ENCODE measurements around the gene LAMA3. TPM values are rescaled to one million over a fixed set of nuclear protein-coding genes. Genes with fewer than 3 reads are reported as not detected.

The LAMA3 gene
- total RNA-seq, 1 donor from 2014 or later: 3.5 TPM

GRCh38 chr18:23983112-23983511, 293.9 kb downstream of the LAMA3 start:
- TF ChIP-seq, protein P1, sequence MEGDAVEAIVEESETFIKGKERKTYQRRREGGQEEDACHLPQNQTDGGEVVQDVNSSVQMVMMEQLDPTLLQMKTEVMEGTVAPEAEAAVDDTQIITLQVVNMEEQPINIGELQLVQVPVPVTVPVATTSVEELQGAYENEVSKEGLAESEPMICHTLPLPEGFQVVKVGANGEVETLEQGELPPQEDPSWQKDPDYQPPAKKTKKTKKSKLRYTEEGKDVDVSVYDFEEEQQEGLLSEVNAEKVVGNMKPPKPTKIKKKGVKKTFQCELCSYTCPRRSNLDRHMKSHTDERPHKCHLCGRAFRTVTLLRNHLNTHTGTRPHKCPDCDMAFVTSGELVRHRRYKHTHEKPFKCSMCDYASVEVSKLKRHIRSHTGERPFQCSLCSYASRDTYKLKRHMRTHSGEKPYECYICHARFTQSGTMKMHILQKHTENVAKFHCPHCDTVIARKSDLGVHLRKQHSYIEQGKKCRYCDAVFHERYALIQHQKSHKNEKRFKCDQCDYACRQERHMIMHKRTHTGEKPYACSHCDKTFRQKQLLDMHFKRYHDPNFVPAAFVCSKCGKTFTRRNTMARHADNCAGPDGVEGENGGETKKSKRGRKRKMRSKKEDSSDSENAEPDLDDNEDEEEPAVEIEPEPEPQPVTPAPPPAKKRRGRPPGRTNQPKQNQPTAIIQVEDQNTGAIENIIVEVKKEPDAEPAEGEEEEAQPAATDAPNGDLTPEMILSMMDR (IDR thresholded peaks at IDR 0.05; ENCODE audit: borderline replicate concordance): no peak
- DNase-seq: no peak
- no peak overlapping the region for H3K4me3 ChIP-seq
- no peaks in the 10 kb centered on the region for H3K27me3 ChIP-seq (ENCODE audit: low read depth)
- no peaks in the 10 kb centered on the region for H3K36me3 ChIP-seq
- no peaks in the 10 kb centered on the region for H3K9me3 ChIP-seq (replicated peaks)
- peaks cover 12% of the 10 kb centered on the region for H3K4me1 ChIP-seq
- H3K27ac ChIP-seq (replicated peaks): no peak overlapping the region
- intact Hi-C loops (cut with micrococcal nuclease): no loop called here

- intact Hi-C loops (cut with micrococcal nuclease): no loop called here
- no peak for DNase-seq
- TF ChIP-seq, protein P1 (IDR thresholded peaks at IDR 0.05; ENCODE audit: borderline replicate concordance): no peak
- no peaks in the 10 kb centered on the region for H3K27me3 ChIP-seq (ENCODE audit: low read depth)
- no peak overlapping the region for H3K27ac ChIP-seq (replicated peaks)
- H3K9me3 ChIP-seq (replicated peaks): no peaks in the 10 kb centered on the region
- peaks cover 9% of the 10 kb centered on the region for H3K4me1 ChIP-seq
- no peaks in the 10 kb centered on the region for H3K36me3 ChIP-seq
- no peak overlapping the region for H3K4me3 ChIP-seq
These were observed 297.5 kb downstream of the LAMA3 start for GRCh38 chr18:23986600-23987359.

- H3K4me3 ChIP-seq: no peak overlapping the region
- H3K27ac ChIP-seq (replicated peaks): no peak overlapping the region
- no peaks in the 10 kb centered on the region for H3K9me3 ChIP-seq (replicated peaks)
- TF ChIP-seq, protein P1 (IDR thresholded peaks at IDR 0.05; ENCODE audit: borderline replicate concordance): no peak
- peaks cover 18% of the 10 kb centered on the region for H3K4me1 ChIP-seq
- H3K36me3 ChIP-seq: no peaks in the 10 kb centered on the region
- DNase-seq: no peak
- intact Hi-C loops (cut with micrococcal nuclease): no loop called here
- H3K27me3 ChIP-seq (ENCODE audit: low read depth): no peaks in the 10 kb centered on the region
These were observed 301.5 kb downstream of the LAMA3 start for GRCh38 chr18:23990474-23991410.

GRCh38 chr18:23992089-23992940, 303.1 kb downstream of the LAMA3 start:
- intact Hi-C loops (cut with micrococcal nuclease): no loop called here
- H3K36me3 ChIP-seq: no peaks in the 10 kb centered on the region
- no peak overlapping the region for H3K4me3 ChIP-seq
- TF ChIP-seq, protein P1 (IDR thresholded peaks at IDR 0.05; ENCODE audit: borderline replicate concordance): no peak
- no peaks in the 10 kb centered on the region for H3K27me3 ChIP-seq (ENCODE audit: low read depth)
- peak; percentile 51 for DNase-seq
- peak overlapping the region; percentile 70 for H3K27ac ChIP-seq (replicated peaks)
- H3K9me3 ChIP-seq (replicated peaks): no peaks in the 10 kb centered on the region
- H3K4me1 ChIP-seq: peaks cover 18% of the 10 kb centered on the region

DNA sequence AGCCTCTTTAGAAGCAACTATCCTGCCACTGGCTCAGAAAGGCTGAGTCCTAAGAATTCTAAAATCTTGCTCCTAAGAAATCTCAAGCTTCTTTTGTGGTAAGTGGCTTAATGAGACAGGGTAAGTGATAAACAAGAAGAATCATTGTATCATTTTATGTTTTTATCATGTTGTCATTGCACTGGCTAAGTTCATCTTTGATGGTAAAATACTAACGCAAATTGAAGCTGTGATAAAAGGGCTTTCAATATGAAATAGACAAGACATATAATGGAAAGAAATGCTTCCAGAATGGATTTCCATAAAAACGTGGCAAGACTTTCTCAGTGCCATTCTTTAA, 303.7 kb downstream of the LAMA3 start:
- no peak for DNase-seq
- peaks cover 18% of the 10 kb centered on the region for H3K4me1 ChIP-seq
- H3K4me3 ChIP-seq: no peak overlapping the region
- H3K36me3 ChIP-seq: no peaks in the 10 kb centered on the region
- H3K9me3 ChIP-seq (replicated peaks): no peaks in the 10 kb centered on the region
- H3K27me3 ChIP-seq (ENCODE audit: low read depth): no peaks in the 10 kb centered on the region
- TF ChIP-seq, protein P1 (IDR thresholded peaks at IDR 0.05; ENCODE audit: borderline replicate concordance): no peak
- peak overlapping the region; percentile 70 for H3K27ac ChIP-seq (replicated peaks)
- intact Hi-C loops (cut with micrococcal nuclease): no loop called here
